Kidney epithelial cell (primary cell): ENCODE results near the gene ZCCHC14. TPM values are rescaled to one million over a fixed set of nuclear protein-coding genes. Genes with fewer than 3 reads are reported as not detected.

Source experiments
- DNase-seq: peaks from one replicate; pipeline ENCODE4 v3.0.0-alpha.2; 2010; ENCODE audit warnings: low read depth
- H3K27me3 ChIP-seq: 2 replicates; pipeline ENCODE4 v1.6.0; 2011; ENCODE audit warnings: low read length; ENCODE audit not compliant: control insufficient read depth, insufficient read depth
- H3K36me3 ChIP-seq: 2 replicates; pipeline ENCODE4 v1.5.1; 2011; ENCODE audit warnings: low read length; ENCODE audit not compliant: control insufficient read depth, insufficient read depth
- H3K4me3 ChIP-seq: 2 replicates; pipeline ENCODE4 v1.5.1; 2011; ENCODE audit warnings: low read depth, mild to moderate bottlenecking, control low read depth, low read length
- total RNA-seq: library from RNA; depleted of rRNA; stranded (reverse); fragments of >200 nt; gene quantifications from 2 replicates; pipeline ENCODE4 v1.2.3, GENCODE V29; 2015
- TF ChIP-seq, protein P1 (sequence below): IDR thresholded peaks from 2 replicates; pipeline ENCODE4 v1.5.1; 2011; ENCODE audit warnings: mild to moderate bottlenecking, moderate library complexity, low read length, control low read depth, inconsistent platforms; ENCODE audit not compliant: insufficient read depth, poor library complexity, severe bottlenecking

Gene ZCCHC14
- total RNA-seq, 1 donor from 2014 or later: 34.6 TPM

DNA sequence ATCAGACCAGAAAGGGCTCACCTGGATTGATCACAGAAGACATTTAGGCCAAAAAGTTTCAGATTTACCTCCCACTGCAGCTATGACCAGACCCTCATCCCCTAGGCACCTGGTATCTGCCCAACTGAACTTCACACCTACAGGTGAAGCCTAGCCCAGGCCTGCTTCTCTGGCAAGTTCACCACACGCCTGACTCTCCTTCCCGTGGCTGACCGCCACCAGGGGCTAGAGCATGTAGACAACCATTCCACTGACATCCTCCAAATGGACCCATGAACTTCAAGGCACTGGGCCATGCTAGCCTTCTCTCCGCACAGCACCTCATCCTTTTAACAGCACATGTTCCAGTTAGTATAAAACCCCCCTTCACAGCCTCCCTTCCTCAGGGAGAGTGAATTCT lies 18.8 kb downstream of the ZCCHC14 start:
- Histone ChIP-seq H3K36me3 (no peaks in the 10 kb centered on the region), H3K27me3 (no peaks in the 10 kb centered on the region), H3K4me3 (no peak overlapping the region)
- DNase-seq: no peak
- TF ChIP-seq, protein P1, sequence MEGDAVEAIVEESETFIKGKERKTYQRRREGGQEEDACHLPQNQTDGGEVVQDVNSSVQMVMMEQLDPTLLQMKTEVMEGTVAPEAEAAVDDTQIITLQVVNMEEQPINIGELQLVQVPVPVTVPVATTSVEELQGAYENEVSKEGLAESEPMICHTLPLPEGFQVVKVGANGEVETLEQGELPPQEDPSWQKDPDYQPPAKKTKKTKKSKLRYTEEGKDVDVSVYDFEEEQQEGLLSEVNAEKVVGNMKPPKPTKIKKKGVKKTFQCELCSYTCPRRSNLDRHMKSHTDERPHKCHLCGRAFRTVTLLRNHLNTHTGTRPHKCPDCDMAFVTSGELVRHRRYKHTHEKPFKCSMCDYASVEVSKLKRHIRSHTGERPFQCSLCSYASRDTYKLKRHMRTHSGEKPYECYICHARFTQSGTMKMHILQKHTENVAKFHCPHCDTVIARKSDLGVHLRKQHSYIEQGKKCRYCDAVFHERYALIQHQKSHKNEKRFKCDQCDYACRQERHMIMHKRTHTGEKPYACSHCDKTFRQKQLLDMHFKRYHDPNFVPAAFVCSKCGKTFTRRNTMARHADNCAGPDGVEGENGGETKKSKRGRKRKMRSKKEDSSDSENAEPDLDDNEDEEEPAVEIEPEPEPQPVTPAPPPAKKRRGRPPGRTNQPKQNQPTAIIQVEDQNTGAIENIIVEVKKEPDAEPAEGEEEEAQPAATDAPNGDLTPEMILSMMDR: no peak

DNA sequence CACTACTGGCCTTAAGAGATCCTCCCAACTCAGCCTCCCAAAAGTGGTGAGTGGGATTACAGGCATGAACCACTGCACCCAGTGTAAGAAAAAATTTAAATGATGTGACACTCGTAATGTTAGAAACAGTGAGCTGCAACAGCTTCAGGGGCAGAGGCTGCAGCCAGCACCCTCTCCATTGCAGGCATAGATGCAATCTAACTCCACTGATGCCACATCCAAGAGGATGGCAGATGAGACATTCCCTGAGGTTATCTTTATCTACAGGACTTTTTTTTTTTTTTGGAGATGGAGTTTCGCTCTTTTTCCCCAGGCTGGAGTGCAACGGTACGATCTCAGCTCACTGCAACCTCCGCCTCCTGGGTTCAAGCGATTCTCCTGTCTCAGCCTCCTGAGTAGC lies 19.9 kb downstream of the ZCCHC14 start:
- TF ChIP-seq, protein P1: no peak
- DNase-seq: no peak
- H3K4me3 ChIP-seq: no peak overlapping the region
- no peaks in the 10 kb centered on the region for H3K27me3 ChIP-seq
- H3K36me3 ChIP-seq: no peaks in the 10 kb centered on the region

DNA sequence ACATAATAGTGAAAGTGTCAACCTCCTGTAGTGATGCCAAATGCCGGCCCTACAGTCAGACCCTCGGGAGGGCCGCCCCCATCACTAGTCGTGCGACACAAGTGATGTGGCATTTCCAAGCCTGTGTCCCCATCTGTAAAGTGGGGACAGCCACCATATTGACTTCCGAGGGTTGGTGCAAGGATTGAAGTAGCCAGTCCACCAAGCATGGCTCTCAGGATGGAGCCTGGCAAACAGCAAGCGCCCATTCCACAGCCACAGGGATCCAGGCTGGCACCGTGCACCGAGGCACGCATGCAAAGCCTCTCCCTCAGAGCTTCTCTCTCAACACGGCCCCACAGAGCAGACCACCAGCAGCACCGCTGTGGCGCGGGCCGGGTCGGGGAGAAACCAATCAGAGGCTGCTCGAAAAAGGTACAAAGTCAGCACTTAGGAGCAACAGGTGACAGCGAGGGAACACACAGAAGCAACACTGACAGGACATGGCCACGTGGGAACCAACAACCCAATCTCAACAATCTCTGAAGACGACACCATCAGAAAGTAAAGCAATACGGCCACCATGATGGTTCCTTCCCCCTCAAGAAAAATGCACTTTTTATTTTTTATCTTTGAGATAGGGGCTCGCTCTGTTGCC lies 20.6 kb downstream of the ZCCHC14 start:
- Histone ChIP-seq H3K36me3 (no peaks in the 10 kb centered on the region), H3K4me3 (no peak overlapping the region), H3K27me3 (no peaks in the 10 kb centered on the region)
- TF ChIP-seq, protein P1: no peak
- DNase-seq: no peak

DNA sequence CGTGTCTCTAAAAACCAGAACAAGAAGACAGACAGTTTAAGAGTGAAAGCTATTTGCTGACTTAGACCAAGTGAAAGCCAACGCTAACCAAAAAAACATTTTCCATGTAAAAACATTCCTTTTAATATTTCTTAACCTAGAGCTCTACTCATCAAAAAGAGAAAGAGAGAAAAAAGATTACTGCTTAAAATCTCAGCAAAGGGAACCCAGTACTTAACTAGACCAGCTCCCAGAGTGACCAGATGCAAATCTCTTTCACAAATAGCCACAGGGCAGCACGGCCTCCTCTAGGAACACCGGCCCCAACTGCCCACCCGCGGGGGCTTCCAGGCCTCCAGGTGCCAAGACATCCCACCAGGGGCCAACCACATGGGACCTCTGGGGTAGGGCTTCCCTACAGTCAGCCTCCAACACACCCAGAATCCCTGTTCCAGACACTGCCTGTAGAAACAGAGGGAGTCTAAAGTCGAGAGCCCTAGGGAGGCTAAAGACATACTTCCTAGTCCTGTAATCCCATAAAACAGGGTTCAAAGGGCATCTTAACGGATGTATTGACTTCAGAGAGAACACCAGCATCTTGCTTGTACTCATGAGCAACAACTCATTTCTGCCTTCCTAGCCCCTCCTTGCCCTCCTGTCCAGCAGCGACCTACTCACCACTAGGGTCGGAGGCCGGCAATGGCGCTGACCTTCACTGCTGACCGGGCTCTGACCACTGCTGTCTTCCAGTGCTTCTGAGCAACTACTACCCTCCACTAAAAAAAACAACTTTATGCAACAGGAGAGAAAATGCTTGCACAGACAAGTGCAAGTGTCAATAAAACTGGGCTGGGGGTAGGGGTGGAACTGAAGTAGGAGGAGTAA lies 21.3 kb downstream of the ZCCHC14 start:
- DNase-seq: no peak
- Histone ChIP-seq H3K4me3 (no peak overlapping the region), H3K36me3 (no peaks in the 10 kb centered on the region), H3K27me3 (no peaks in the 10 kb centered on the region)
- TF ChIP-seq, protein P1: no peak

DNA sequence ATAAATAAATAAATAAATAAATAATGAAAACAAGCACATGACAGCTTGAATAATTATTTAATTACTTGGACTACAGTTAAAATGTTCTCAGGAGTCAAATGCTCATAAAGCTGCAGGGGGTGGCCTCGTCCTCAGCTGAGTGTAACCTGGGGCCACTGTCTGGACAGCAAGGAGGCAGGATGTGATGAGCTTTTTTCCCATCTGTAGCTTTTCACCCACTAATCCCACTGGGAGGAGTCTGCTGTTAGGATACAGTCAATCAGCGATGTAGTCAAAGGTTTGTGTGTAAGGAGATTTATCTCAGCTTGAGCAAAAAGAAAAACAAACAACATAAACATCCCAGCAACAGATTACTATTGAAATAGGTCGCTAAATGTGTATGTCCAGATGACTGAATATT lies 22.5 kb downstream of the ZCCHC14 start:
- no peak for DNase-seq
- H3K27me3 ChIP-seq: no peaks in the 10 kb centered on the region
- TF ChIP-seq, protein P1: no peak

More for the DNA sequence above, 22.5 kb downstream of the ZCCHC14 start:
- Histone ChIP-seq H3K4me3 (no peak overlapping the region), H3K36me3 (no peaks in the 10 kb centered on the region)
